Measurements from ENCODE around the gene ANP32A. TPM values are rescaled to one million over a fixed set of nuclear protein-coding genes. Genes with fewer than 3 reads are reported as not detected.

ANP32A gene
- total RNA-seq, 1 experiment from 2014 or later, result 232 TPM

DNA sequence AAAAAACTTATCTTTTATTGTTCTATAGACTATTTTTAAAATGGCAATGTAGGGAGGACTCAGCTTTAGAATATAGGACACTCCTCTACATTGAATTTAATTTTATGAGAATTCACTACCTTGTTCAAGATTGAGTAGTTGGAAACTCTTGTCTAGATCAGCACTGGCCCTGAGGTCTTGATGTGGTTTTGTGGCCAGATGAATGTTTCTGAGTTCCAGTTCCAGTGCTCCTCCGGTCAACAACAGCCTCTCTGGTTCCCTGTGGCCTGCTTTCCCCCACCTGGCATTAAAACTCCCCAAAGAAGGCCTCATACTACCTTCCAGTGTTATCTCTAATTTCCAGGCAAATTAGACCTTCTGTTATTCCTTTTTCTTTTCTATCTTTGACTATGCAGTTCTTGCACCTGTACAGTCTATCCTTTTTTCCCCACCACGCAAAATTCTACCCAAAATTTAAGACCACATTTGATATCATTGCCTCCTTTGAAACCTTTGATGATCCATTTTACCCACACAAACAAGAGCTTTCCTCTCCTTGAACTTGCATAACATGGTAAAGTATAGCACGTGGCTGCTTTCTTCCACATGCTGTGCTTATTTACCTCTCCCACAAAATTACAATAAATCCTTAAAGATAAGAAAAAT, 9.6 kb upstream of the ANP32A start (continued):
- TF ChIP-seq, protein P1, sequence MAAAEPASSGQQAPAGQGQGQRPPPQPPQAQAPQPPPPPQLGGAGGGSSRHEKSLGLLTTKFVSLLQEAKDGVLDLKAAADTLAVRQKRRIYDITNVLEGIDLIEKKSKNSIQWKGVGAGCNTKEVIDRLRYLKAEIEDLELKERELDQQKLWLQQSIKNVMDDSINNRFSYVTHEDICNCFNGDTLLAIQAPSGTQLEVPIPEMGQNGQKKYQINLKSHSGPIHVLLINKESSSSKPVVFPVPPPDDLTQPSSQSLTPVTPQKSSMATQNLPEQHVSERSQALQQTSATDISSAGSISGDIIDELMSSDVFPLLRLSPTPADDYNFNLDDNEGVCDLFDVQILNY (CRISPR knock-in tag; IDR thresholded peaks at IDR 0.05), result no peak
- TF ChIP-seq ZNF671 (CRISPR knock-in tag; IDR thresholded peaks at IDR 0.05), result no peak
- no peak for TF ChIP-seq NR3C1 (CRISPR knock-in tag; conservative IDR thresholded peaks at IDR 0.05; ENCODE audit: low read depth)

DNA sequence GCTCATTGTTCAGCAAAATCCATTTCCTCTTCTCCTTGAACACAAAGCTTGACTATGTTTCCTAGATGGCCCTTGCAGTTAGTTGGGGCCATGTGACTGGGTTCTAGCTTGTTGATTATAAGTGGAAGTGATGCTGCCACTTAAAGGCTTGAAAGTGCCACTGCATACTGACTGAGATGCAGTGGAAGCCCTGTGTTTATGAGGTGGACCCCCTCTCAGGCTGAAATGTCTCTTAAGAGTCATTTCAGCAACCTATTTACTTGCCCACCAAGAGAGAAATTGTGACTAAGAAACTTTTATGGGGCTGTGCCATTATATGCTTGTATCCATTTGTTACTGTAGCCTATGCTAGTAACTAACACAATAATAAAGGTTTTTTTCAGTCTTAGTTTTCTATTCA, 8.4 kb upstream of the ANP32A start:
- TF ChIP-seq ESRRA (CRISPR knock-in tag; IDR thresholded peaks at IDR 0.05; ENCODE audit: borderline replicate concordance), result no peak
- no peak for TF ChIP-seq NFYB (CRISPR knock-in tag; conservative IDR thresholded peaks at IDR 0.05; ENCODE audit: low read depth)
- TF ChIP-seq, protein P2, sequence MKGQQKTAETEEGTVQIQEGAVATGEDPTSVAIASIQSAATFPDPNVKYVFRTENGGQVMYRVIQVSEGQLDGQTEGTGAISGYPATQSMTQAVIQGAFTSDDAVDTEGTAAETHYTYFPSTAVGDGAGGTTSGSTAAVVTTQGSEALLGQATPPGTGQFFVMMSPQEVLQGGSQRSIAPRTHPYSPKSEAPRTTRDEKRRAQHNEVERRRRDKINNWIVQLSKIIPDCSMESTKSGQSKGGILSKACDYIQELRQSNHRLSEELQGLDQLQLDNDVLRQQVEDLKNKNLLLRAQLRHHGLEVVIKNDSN (CRISPR knock-in tag; IDR thresholded peaks at IDR 0.05), result peak; percentile 76; the same call in 1 of the 2 replicates
- TF ChIP-seq, protein P3, sequence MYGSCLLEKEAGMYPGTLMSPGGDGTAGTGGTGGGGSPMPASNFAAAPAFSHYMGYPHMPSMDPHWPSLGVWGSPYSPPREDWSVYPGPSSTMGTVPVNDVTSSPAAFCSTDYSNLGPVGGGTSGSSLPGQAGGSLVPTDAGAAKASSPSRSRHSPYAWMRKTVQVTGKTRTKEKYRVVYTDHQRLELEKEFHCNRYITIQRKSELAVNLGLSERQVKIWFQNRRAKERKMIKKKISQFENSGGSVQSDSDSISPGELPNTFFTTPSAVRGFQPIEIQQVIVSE (CRISPR knock-in tag; IDR thresholded peaks at IDR 0.05; ENCODE audit: borderline replicate concordance), result no peak
- TF ChIP-seq, protein P4, sequence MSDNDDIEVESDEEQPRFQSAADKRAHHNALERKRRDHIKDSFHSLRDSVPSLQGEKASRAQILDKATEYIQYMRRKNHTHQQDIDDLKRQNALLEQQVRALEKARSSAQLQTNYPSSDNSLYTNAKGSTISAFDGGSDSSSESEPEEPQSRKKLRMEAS (CRISPR knock-in tag; IDR thresholded peaks at IDR 0.05), result peak; percentile 14; the same call in 1 of the 2 replicates
- TF ChIP-seq, protein P5, sequence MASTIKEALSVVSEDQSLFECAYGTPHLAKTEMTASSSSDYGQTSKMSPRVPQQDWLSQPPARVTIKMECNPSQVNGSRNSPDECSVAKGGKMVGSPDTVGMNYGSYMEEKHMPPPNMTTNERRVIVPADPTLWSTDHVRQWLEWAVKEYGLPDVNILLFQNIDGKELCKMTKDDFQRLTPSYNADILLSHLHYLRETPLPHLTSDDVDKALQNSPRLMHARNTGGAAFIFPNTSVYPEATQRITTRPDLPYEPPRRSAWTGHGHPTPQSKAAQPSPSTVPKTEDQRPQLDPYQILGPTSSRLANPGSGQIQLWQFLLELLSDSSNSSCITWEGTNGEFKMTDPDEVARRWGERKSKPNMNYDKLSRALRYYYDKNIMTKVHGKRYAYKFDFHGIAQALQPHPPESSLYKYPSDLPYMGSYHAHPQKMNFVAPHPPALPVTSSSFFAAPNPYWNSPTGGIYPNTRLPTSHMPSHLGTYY (CRISPR knock-in tag; IDR thresholded peaks at IDR 0.05), result no peak
- TF ChIP-seq, protein P6, sequence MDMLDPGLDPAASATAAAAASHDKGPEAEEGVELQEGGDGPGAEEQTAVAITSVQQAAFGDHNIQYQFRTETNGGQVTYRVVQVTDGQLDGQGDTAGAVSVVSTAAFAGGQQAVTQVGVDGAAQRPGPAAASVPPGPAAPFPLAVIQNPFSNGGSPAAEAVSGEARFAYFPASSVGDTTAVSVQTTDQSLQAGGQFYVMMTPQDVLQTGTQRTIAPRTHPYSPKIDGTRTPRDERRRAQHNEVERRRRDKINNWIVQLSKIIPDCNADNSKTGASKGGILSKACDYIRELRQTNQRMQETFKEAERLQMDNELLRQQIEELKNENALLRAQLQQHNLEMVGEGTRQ (CRISPR knock-in tag; IDR thresholded peaks at IDR 0.05), result peak; percentile 80
- TF ChIP-seq, protein P7, sequence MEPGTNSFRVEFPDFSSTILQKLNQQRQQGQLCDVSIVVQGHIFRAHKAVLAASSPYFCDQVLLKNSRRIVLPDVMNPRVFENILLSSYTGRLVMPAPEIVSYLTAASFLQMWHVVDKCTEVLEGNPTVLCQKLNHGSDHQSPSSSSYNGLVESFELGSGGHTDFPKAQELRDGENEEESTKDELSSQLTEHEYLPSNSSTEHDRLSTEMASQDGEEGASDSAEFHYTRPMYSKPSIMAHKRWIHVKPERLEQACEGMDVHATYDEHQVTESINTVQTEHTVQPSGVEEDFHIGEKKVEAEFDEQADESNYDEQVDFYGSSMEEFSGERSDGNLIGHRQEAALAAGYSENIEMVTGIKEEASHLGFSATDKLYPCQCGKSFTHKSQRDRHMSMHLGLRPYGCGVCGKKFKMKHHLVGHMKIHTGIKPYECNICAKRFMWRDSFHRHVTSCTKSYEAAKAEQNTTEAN (CRISPR knock-in tag; IDR thresholded peaks at IDR 0.05), result no peak
- H3K27ac Mint-ChIP-seq, result no peak overlapping the region
- H3K9me3 Mint-ChIP-seq, result no peaks in the 10 kb centered on the region
- peaks cover 88% of the 10 kb centered on the region for H3K27me3 Mint-ChIP-seq (ENCODE audit: low read depth)
- ATAC-seq (peak; percentile 75), DNase-seq (ENCODE audit: low spot score) (no peak)
- no peaks in the 10 kb centered on the region for H3K36me3 Mint-ChIP-seq
- H3K4me1 Mint-ChIP-seq, result no peaks in the 10 kb centered on the region; the same call in 1 of the 2 replicates
- no peak overlapping the region for H3K4me3 Mint-ChIP-seq
- ChIA-PET CTCF (interaction anchor here (0.6 to 1.8 kb wide), 16 partner anchors 10 to 576 kb away, joined by 3 to 16 read pairs (median 3); no protein-coding TSS in a partner anchor), POLR2A (interaction anchor here (1.4 kb wide), 1 partner anchor 10 kb away, joined by 3 read pairs; no protein-coding TSS in a partner anchor)

DNA sequence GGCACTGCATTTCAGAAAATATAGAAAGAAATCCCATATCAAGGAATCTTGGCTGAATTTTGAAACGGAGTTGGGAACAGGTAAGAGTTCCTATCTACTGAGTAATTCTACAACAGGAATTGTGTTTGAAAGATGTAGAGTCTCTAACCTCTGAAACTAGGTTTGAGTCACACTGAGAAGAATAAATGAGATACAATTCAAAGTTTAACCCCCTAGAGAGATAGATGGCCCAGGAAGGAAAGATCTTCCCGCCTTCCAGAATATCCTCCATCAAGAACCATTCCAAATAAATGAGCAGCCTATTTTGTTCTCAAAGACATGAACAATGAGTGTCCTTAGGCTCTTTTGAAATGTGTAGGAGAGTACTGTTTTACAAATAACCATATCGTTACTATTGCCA, 2.9 kb upstream of the ANP32A start:
- Mint-ChIP-seq H3K27me3 (ENCODE audit: low read depth) (peaks cover 71% of the 10 kb centered on the region), H3K36me3 (peaks cover 3% of the 10 kb centered on the region), H3K4me1 (peaks cover 21% of the 10 kb centered on the region), H3K9me3 (no peaks in the 10 kb centered on the region), H3K4me3 (no peak overlapping the region), H3K27ac (no peak overlapping the region)
- peak; percentile 4; the same call in 1 of the 2 replicates for ATAC-seq
- ChIA-PET POLR2A (no interaction called here), CTCF (interaction anchor here (1.3 kb wide), 1 partner anchor 208 kb away, joined by 3 read pairs; no protein-coding TSS in a partner anchor)
- no peak for DNase-seq (ENCODE audit: low spot score)
- no peak for TF ChIP-seq MYBL2 (CRISPR knock-in tag; IDR thresholded peaks at IDR 0.05)
- no peak for TF ChIP-seq ZNF416 (CRISPR knock-in tag; IDR thresholded peaks at IDR 0.05)
- TF ChIP-seq CBFB (CRISPR knock-in tag; IDR thresholded peaks at IDR 0.05; ENCODE audit: low read depth), result no peak
- no peak for TF ChIP-seq EMX1 (CRISPR knock-in tag; IDR thresholded peaks at IDR 0.05)
- TF ChIP-seq ESRRA (CRISPR knock-in tag; IDR thresholded peaks at IDR 0.05; ENCODE audit: borderline replicate concordance), result no peak
- no peak for TF ChIP-seq FOXJ3 (CRISPR knock-in tag; IDR thresholded peaks at IDR 0.05; ENCODE audit: borderline replicate concordance)
- TF ChIP-seq, protein P6 (CRISPR knock-in tag; IDR thresholded peaks at IDR 0.05), result no peak
- no peak for TF ChIP-seq ETV6 (CRISPR knock-in tag; IDR thresholded peaks at IDR 0.05)
- TF ChIP-seq, protein P8, sequence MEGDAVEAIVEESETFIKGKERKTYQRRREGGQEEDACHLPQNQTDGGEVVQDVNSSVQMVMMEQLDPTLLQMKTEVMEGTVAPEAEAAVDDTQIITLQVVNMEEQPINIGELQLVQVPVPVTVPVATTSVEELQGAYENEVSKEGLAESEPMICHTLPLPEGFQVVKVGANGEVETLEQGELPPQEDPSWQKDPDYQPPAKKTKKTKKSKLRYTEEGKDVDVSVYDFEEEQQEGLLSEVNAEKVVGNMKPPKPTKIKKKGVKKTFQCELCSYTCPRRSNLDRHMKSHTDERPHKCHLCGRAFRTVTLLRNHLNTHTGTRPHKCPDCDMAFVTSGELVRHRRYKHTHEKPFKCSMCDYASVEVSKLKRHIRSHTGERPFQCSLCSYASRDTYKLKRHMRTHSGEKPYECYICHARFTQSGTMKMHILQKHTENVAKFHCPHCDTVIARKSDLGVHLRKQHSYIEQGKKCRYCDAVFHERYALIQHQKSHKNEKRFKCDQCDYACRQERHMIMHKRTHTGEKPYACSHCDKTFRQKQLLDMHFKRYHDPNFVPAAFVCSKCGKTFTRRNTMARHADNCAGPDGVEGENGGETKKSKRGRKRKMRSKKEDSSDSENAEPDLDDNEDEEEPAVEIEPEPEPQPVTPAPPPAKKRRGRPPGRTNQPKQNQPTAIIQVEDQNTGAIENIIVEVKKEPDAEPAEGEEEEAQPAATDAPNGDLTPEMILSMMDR (IDR thresholded peaks at IDR 0.05), result no peak
- TF ChIP-seq, protein P9, sequence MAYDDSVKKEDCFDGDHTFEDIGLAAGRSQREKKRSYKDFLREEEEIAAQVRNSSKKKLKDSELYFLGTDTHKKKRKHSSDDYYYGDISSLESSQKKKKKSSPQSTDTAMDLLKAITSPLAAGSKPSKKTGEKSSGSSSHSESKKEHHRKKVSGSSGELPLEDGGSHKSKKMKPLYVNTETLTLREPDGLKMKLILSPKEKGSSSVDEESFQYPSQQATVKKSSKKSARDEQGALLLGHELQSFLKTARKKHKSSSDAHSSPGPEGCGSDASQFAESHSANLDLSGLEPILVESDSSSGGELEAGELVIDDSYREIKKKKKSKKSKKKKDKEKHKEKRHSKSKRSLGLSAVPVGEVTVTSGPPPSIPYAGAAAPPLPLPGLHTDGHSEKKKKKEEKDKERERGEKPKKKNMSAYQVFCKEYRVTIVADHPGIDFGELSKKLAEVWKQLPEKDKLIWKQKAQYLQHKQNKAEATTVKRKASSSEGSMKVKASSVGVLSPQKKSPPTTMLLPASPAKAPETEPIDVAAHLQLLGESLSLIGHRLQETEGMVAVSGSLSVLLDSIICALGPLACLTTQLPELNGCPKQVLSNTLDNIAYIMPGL (CRISPR knock-in tag; IDR thresholded peaks at IDR 0.05), result no peak
- no peak for TF ChIP-seq TEAD1 (CRISPR knock-in tag; IDR thresholded peaks at IDR 0.05)
- TF ChIP-seq ZNF138 (CRISPR knock-in tag; conservative IDR thresholded peaks at IDR 0.05), result no peak
